ENCODE measurements around the gene MYH6.
"Not testable (repeated sequence)": the region's sequence is repeated elsewhere in the genome, so short reads cannot be mapped to it uniquely, and the experiment has no call there.

The MYH6 gene

GRCh38 chr14:23414254-23414653 lies 6.2 kb upstream of the MYH6 start:
- no peak for DNase-seq (ENCODE audit: low spot score)

- DNase-seq (ENCODE audit: low spot score): no peak
Measured at GRCh38 chr14:23413681-23414080, 5.6 kb upstream of the MYH6 start.

DNA sequence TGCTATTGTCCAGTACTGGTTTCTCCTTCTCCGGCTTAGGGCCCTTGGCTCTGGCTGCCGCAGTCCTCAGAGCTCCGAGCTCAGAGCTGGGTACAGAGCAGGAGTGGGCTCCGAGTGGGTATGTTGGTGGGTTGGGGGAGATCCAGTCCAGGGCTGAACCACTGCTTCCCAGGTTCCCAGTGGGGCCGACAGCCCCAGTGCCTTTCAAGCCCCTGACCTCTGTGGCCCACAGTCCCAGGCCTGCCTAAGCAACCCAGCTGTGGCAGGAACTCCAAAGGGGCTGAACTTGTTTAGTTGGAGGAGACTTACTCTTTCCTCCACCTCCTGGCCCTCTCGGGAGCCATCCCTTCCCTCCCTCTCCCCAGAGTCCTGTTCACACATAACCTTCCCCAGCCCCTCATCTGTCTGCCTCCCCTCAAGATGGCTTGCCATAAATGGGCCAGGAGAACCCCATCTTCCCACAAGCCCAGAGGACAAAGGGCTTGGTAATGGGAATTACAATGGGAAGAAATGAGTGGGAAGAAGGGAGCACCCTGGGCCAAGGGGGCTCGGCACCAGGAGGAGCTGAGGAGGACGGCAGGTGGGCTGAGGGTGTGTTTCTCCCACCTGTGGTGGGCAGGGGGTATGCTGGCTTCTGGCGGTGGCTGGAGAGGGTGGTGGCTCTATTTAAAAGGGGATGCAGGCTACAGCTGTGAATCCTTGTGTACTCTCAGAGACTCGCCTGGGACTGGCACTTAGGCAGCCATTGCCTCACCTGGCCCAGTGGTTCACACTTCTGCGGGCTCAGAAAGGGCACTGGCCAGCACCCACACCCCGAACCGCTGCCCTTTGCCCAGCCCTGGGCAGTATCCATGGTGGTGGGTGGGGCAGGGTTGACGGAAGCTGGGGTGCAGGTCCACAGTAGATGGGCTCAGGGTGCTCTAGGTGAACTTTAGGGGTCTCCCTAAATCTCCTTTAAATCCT lies 3.8 kb upstream of the MYH6 start:
- no peak for DNase-seq (ENCODE audit: low spot score)

- no peak for DNase-seq (ENCODE audit: low spot score)
Measured at GRCh38 chr14:23409966-23410635, 2.0 kb upstream of the MYH6 start.

GRCh38 chr14:23409475-23409874 lies 1.4 kb upstream of the MYH6 start:
- DNase-seq (ENCODE audit: low spot score): no peak

DNA sequence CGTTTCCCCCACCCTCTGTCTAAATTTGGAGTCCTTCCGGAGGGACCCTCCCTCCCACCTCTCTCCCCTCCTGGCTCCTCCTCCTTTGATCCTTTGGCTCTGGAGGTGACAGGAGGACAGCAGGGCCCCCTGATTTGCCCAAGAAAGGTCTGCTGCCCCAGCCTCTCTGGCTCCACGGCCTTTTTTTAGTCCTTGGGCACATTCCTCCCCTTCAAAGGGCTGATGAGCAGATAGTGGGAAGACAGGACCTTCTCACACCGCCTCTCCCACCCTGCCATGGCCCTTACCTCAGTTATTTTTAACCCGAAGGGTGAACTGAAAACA lies 196 bp upstream of the MYH6 start:
- no peak for DNase-seq (ENCODE audit: low spot score)

- no peak for DNase-seq (ENCODE audit: low spot score)
Measured at GRCh38 chr14:23406725-23407355, 1.2 kb downstream of the MYH6 start.

- DNase-seq (ENCODE audit: low spot score): no peak
Measured at GRCh38 chr14:23406244-23406643, 1.8 kb downstream of the MYH6 start.

DNA sequence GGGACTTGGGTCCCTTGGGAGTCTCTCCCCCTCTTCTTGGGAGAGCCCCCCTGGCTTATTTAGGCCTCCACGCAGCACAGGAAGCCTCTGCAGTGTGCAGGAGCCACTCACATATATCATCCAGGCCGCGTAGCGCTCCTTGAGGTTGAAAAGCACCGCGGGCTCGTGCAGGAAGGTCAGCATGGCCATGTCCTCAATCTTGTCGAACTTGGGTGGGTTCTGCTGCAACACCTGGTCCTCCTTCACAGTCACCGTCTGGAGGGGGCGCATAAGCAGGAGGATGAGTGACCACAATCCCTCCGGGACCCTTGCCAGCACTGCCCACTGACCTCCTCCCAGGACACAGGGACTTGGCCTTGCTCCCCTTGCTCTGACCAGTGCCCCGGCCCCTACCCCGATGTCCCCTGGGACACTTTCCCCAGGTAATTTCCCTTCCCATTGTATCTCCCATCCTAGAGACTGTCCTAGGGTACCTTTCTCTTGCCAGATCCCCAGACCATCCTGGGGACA lies 2.5 kb downstream of the MYH6 start:
- DNase-seq (ENCODE audit: low spot score): no peak

GRCh38 chr14:23405096-23405495 lies 3.0 kb downstream of the MYH6 start:
- DNase-seq (ENCODE audit: low spot score): no peak

- no peak for DNase-seq (ENCODE audit: low spot score)
Measured at GRCh38 chr14:23404331-23404900, 3.7 kb downstream of the MYH6 start.

DNA sequence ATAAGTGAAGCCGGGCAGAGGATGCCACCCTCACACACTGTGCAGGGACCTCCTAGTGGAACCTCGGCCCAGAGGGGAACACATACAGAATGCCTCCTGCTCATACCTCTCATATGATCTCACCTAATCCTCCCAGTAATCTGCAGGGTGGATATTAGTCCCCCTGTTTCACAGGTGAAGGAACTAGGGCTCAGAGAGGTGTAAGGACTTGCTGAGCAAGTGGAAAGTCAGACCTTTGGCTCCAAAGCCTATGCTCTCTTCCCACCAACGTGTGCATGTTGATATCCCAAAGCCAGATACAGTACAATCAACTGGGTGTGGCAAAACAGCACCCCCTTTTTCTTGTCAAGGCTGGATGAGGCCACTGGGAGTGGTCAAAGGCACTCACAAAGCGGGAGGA lies 4.2 kb downstream of the MYH6 start:
- no peak for DNase-seq (ENCODE audit: low spot score)

GRCh38 chr14:23403139-23403438 lies 5.0 kb downstream of the MYH6 start:
- DNase-seq (ENCODE audit: low spot score): no peak

GRCh38 chr14:23402296-23403138 lies 5.6 kb downstream of the MYH6 start:
- DNase-seq (ENCODE audit: low spot score): no peak

GRCh38 chr14:23401291-23401690 lies 6.8 kb downstream of the MYH6 start:
- no peak for DNase-seq (ENCODE audit: low spot score)

GRCh38 chr14:23400496-23401149 lies 7.5 kb downstream of the MYH6 start:
- not testable (repeated sequence) for DNase-seq (ENCODE audit: low spot score)

GRCh38 chr14:23399591-23399990 lies 8.5 kb downstream of the MYH6 start:
- DNase-seq (ENCODE audit: low spot score): no peak

- DNase-seq (ENCODE audit: low spot score): no peak
Measured at GRCh38 chr14:23399136-23399535, 8.9 kb downstream of the MYH6 start.

GRCh38 chr14:23398348-23398747 lies 9.7 kb downstream of the MYH6 start:
- no peak for DNase-seq (ENCODE audit: low spot score)

DNA sequence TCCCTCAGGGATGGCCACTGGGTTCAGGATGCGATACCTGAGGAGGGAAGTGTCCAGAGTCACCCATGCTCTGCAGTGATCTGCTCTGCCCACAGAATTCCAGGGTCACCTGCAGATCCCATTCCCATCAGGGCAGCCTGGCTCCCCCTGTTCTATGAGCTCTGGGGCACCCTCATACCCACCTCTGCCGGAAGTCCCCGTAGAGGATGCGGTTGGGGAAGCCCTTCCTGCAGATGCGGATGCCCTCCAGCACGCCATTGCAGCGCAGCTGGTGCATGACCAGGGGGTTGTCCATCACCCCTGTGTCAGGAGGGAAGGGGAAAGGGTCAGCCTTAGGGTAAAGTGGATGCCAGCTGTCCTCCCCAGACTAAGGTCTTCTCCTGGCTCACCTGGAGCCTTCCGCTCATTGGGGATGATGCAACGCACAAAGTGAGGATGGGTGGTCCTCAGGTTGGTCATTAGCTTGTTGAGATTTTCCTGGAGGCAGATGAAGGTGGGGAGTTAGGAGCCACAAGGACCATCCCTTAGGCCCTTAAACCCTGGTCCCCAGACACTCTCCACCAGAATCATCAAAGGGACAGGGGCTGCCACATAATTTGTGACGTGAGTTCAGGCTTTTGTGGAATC lies 11.2 kb downstream of the MYH6 start:
- DNase-seq (ENCODE audit: low spot score): no peak

GRCh38 chr14:23396126-23396525 lies 11.9 kb downstream of the MYH6 start:
- no peak for DNase-seq (ENCODE audit: low spot score)

Measured in ecto neural progenitor cell (in vitro differentiated cells).